NCI-H2171 treated with DMSO at 0.1 percent for 48 hours (cell line): Measurements from ENCODE around the gene AK3.

Experiments
- DNase-seq: peaks from one replicate; lab custom pipeline; 2025; lab: John Stamatoyannopoulos, UW

Gene AK3

DNA sequence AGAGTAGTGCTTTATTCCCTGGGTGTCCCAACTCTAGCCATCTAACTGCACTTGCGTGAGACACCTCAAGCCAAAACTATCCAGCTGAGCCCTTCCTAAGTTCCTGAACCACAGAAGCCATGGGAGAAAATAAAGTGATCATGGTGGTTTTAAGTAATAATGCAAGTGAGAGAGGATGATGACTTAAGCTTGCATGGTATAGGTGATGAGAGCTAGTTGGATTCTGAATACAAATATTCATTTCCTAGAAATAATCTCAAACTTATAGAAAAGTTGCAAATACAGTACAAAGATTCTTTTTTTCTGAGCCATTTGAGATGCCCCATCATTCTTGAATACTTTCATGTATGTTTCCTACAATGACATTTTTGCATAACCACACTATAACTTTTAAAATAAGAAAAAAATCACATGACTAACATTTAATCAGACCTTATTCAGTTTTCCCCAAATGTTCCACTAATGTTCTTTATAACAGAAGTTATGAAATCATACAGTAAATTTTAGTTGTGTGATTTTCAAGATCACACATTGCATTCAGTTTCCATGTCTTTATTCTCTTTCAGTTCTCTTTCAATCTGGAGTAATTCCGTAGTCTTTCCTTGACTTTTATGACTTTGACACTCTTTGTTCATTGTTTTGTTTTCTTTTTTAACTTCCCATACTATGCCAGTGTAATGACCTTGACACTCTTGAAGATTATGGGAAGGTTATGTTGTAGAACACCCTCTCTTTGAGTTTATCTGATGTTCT lies 5.5 kb upstream of the AK3 start:
- no peak for DNase-seq

DNA sequence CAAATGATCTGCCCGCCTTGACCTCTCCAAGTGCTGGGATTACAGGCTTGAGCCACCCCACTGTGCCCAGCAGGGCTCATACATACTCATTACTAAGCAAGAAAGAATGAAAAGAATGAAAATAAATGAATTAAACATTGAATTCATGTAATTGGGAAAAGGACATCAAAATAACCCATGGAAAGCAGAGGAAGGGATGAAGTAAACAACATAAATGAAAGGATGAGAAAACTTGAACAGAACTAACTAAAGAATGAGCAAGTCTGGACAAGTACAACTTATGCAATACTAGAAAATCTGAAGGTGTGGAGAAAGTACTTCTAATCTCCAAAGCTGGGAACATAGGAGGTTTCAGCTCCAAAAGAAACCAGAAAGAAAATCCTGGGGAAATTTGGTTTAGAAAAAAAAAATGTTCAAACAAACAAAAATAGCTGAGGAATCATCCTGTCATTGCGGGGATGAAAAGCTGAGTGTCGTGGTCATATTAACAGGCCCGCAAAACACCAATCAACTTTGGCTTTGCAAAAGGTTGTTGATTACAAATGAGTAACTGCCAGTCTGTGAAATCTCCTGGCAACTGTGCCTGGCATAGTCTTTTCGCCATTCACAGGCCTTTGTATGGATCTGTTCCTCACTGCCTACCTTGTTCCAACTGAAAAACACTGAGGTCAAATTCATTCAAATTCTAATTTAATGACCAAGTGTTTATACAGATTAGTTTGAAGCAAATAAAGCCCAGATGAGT lies 2.3 kb upstream of the AK3 start:
- DNase-seq, result no peak

DNA sequence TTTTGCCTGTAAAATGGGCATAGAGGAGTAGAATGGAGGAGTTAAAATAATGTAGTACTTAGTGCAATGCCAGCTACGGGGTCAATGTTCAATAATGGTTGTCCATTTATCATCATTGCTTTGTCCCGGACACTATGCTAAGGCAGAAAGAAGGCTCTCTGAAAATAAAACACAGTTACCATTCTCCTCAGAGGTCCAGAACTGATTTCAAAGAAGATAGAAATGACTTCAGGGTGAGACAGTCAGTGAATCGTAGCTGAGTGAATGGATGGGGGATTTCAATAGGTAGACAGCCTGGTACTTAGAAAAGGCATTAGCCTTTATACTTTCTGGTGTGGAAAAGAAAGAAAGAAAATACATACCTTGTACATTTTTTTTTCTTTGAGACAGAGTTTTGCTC lies 1.2 kb upstream of the AK3 start:
- DNase-seq, result no peak

DNA sequence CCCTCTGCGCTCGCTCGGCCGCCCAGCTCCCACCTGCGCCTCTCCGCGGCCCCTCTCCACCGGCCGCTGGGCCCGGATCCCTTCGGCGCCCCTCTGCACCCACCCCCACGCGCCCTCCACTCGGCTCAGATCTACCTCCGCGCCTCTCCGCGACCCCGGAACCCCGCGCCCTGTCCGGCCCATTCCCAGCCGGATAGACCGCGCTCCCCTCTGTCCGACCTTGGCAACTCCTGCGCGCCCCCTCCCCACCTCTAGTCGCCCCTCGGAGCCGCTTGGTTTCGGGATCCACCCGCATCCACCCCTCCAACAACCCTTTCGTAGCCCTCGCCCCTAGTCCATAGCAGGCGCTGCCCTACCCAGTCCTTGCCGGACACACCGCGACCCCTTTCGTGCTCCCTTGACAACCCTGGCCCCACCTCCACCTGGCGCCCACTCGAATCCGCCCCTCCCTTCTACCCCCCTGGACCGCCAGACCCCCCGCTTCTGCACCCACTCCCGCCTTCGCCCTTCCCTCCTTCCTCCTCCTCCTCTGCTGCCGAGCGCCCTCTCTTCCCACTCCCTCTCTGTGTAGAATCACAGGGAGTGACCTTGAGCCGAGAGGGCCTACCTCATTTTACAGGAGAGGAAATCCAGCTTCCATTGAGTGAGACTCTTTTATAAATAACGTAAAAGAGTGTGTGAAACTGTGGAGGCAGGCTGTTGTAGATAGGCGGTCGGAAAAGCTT lies 525 bp upstream of the AK3 start:
- peak; percentile 39 for DNase-seq

DNA sequence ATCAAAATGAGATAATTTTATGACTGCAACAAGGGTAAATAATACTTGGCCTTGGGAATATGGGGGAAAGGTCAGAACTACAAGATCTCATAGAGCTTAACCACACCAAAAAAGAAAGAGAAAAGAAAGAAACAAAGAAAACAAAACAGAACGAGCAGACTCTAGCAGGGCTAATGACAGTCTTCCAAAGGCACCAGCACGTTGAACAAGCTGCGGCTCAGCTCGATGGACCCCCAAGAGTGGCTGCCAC lies 689 bp downstream of the AK3 start:
- DNase-seq, result peak; percentile 49

DNA sequence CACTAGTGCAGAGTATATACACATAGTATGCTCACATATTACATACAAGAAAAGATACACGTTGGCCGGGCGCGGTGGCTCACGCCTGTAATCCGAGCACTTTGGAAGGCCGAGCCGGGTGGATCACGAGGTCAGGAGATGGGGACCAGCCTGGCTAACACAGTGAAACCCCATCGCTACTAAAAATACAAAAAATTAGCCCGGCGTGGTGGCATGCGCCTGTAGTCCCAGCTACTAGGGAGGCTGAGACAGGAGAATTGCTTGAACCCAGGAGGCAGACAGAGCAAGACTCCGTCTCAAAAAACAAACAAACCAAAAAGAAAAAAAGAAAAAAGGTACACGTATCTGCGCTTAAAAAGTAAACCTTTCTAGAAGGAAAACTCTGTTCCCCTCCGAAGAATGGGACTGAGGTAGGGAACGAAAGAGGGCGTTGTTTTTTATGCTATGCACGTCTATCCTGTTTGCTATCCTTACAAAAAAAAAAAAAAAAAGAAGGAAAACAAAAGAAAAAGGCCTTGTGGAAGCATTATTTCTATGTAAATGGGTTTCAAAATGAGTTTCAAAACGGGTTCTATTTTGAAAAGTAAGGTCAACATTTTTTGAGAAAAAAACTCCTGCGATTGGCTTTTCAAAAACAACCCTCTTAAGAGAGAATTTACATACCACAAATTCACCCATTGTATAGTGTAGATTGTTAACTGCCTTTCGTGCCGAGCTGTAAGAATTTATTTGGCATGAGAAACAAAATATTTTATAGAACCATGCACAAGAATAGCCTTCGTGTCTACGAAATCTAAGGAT lies 1.2 kb downstream of the AK3 start:
- peak; percentile 37 for DNase-seq

DNA sequence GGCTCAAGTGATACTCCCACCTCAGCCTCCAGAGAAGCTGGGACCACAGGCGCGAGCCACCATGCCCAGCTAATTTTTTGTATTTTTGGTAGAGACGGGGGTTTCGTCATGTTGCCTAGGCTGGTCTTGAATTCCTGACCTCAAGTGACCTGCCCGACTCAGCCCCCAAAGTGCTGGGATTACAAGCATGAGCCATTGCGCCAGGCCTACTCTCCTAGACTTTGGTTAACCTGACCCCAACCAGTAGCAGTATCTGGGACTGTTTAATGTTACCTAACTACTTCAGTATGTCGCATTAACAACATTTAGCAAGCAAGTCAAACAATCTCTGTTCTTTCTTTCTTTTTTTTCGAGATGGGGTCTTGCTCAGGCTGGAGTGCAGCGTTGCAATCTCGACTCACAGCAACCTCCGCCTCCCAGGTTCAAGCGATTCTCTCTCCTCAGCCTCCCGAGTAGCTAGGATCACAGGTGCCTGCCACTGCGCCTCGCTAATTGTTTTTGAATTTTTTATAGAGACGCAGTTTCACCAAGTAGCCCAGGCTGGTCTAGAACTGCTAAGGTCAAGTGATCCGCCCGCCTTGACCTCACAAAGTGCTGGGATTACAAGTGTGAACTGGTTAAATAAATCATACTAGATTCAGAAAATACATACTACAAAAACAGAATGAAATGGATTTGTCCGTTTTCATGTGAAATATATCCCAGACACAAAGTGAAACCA lies 2.0 kb downstream of the AK3 start:
- DNase-seq, result no peak

DNA sequence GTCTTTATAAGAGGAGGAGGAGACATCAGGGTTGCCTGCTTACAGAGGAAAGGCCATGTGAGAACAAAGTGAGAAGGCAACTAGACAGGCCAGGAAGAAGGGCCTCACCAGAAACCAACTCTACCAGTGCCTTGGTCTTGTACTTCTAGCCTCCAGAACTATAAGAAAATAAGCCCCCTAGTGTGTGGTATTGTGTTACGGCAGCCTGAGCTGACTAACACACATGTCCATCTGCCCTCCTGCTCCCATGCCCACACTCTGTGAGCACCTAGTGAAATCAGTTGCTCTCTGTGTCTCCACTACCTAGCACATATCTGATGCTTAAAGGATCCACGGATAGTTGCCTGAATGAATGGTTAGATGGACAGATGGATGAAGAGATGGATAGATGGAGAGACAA lies 6.9 kb downstream of the AK3 start:
- DNase-seq, result no peak

DNA sequence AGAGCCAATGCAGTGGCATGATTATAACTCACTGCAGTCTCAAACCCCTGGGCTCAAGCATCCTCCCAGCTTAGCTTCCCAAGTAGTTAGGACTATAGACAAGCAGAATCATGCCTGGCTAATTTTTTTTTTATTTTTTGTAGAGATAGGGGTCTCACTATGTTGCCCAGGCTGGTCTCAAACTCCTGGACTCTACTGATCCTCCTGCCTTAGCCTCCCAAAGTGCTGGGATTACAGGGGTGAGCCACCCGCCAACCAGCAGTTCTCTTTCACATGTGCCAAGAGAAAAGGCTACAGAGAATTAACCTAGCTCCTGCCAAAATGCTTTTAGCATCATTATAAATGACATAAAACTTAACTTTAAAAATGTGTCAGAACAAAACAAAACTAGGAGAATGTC lies 8.1 kb downstream of the AK3 start:
- no peak for DNase-seq

DNA sequence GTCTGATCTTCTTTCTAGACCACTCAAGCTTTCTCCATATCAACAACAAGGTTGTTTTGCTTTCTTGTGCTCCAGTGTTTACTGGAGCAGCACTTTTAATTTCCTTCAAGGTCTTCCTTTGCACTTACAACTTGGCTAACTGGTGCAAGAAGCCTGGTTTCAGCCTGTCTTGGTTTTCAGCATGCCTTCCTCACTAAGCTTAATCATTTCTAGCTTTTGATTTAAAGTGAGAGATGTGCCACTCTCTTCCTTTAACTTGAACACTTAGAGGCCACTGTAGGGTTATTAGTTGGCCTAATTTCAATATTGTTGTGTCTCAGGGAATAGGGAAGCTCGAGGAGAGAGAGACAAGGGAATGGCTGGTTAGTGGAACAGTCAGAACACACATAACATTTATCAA lies 13.4 kb downstream of the AK3 start:
- DNase-seq, result no peak

DNA sequence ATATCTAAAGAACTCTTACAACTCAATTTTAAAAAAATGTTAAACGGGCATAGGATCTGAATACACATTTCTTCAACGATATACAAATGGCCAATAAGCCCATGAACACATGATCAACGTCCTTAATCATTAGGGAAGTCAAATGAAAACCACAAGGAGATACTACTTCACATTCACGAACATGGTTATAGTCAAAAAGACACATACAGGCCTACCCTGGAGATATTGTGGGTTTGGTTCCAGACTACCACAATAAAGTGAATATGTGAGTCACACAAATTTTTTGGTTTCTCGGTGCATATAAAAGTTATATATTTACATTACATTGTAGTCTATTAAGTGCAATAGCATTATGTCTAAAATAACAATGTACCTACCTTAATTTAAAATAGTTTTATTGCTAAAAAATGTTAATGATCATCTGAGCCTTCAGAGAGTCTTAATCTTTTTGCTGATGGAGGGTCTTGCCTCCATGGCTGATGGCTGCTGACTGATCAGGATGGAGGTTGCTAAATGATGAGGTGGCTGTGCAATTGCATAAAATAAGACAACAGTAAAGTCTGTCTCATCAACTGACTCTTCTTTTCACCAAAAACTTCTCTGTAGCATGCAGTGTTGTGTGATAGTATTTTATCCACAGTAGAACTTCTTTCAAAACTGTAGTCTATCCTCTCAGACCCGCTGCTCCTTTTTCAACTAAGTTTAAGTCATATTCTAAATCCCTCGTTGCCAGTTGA lies 15.1 kb downstream of the AK3 start:
- no peak for DNase-seq

DNA sequence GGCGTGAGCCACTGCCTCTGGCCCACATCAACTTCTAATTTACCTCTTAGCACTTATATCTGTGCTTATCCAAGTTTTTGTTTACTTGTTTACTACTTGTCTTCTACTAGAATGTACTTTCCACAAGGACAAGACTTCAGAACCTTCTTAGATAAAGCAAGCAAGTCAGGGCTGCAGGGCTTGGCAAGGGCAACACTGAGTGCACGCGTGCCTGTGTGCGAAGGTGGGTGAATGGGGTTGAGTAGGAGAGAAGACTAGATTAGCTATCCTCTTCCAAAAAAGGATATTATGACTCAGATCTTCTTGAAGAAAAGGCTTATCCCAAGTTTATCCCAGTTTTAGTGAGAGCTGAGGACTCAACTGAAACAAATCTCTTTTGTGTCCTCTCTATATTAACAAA lies 19.3 kb downstream of the AK3 start:
- DNase-seq, result no peak

DNA sequence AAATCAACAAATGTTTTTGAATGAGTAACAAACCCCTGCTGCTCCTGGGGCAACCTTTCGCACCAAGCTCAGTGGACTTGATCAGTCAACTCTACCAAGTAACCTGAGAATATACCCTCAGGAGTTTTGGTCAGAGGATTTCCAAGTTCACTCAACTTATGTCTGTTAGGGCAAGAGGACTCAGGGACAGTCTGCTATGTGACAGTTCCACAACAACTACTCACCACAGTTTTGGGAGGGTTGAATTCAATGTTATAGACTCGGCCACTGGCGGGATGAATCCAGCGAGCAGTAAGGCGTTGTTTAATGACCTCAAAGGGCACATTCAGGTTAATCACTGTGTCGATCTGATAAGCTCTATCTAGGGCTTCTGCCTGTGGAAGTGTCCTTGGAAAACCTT lies 22.1 kb downstream of the AK3 start:
- no peak for DNase-seq

DNA sequence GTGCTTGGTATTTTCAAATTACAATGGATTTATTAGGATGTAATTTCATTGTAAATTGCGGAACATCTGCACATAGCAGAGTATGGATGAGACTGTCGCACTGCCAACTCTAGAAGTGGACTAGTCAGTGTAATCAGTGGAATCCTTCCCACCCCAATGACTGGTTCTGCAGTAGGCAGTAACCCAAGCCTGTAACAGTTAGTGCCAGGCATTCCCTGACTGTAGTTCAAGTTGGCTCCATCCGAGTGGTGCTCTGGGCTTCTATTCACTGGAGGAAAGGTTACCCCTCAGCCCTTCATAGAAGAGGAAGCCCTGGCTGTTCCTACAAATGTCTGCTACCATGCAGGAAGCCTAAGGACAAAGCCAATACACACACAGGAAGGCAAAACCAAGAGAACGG lies 23.2 kb downstream of the AK3 start:
- DNase-seq, result no peak

DNA sequence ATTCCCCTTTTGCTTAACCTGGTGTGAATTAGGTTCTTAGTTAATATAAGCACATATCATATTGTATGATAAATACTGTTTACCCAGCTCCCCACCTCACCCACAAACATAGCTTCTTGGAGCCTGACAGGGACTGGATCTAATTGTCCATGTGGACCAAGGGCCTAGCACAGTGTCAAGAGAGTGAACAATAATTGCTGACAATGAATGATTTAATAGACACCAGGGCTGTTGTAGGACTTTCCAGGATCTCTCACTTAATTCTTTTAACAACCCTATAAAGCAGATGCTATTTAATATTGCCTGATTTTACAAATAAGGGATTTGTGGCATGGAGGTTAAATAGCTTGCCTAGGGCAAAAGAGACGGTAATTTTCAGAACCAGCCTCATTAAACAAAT lies 24.8 kb downstream of the AK3 start:
- DNase-seq, result no peak

DNA sequence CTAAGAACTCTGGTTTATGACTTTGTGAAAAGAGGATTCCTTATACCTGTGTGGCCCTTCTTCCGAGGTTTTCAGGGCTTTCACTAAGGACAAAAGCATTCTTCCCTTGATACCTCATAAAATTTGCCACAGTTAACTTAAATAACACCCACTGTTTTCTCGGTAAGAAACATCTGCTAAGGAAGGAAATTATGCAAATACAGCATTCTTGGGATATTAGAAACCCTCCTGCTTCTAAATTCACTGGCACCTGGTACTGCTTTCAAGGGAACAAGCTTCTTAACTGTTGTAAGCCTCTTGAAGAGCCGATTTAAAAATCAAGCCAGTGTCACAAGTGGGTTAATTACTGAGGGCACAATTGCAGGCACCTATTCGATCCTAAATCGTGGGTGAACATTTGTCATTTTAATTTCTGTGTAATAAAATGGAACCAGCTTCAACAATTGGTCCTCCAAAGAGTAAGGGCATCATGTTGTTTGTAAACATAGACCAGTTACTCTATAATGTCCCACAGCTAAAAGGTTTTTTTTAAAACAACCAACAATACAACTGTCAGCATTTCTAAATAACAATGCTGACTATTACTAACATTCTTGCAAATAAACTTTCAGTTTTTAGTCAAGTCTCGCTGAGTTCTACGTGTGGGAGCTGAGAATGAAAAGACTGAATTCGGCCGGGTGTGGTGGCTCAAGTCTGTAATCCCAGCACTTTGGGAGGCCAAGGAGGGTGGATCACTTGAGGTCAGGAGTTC lies 26.6 kb downstream of the AK3 start:
- no peak for DNase-seq

DNA sequence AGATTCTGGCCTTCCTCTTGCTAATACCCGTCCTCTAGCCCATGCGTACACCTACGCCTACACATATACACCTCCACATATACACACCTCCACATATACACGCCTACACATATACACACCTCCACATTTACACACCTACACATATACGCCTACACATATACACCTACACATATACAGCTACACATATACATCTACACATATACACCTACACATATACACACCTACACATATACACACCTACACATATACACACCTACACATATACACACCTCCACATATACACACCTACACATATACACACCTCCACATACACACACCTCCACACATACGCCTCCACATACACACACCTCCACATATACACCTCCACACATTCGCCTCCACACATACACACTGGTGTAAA lies 27.2 kb downstream of the AK3 start:
- DNase-seq, result no peak

DNA sequence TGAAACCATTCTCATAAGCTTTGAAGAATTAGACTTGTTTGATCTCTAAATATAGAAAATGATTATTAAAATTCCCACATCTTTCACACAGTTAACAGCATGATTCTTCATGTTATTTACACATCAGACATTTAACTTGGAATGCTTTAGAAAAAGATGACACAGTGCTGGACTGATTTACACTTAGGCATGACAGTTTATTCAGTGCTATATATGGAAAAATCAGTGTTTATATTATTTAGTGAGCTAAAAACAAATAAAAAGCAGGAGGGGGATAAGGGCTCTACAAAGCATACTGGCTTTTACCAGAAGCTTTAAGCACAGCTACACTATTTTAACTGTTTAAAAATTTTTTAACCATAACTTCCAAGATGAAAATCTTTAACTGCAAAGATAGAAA lies 31.6 kb downstream of the AK3 start:
- no peak for DNase-seq

DNA sequence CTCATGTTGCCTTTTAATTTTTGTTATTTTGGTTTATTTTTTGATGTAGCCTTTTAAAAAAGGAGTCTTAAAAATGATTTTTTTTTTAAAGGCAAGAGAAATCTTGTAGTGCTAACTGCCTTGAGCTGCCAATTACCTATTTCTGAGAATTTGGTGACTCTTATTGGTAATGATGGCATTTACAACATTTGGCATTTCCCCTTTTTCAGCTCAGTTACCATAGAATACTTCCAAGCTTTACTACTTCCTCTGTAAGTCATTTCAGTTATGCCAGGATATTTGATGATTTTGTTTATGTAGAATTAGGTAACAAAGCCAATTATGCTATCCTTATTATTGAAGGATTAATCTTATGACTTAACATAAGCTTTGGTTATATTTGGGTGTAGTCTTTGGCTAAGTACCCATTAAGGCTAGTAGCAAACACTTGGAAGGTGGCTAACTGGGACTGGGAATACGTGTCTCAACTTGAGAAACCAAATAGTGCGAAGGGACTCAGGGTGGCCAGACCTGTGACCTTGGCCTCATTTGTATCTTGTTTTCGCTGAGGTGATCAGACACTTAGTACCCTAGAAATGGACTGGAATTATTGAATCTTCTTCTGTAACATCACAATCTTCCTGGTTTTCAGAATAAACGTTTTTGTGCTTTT lies 33.9 kb downstream of the AK3 start:
- no peak for DNase-seq

DNA sequence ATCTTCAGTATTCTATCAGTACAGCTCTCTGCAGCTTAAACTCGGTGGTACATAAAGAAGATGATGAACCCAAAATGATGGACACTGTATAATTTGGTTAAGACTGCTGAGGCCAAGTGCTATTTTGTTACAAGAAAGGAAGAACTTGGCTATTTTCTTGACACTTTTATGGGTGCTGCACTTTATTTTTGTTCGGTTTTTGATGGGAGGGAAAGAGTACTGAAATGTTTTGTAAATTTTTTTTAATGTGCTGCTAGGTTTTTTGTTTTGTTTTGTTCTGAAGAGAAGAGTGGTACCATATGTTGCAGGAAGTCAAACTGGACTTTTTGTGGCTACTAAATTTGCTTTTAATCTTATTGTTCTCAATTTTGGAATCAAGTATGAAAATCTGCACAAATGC lies 35.0 kb downstream of the AK3 start:
- no peak for DNase-seq
